OCI-LY7 (cell line): ENCODE measurements around the gene TMEFF1.

Source experiments
- EZH2phosphoT487 ChIP-seq: fragments of 200-600 bp; sonication (generic); IDR thresholded peaks from 2 replicates; pipeline ENCODE4 v1.6.1; 2018; ENCODE audit warnings: low read depth, borderline replicate concordance, mild to moderate bottlenecking, mixed run types, antibody characterized with exemption, low read length, moderate library complexity, mixed read lengths
- TF ChIP-seq, protein P1 (sequence below): fragments of 200-600 bp; sonication (generic); conservative IDR thresholded peaks from 2 replicates; pipeline ENCODE4 v1.5.1; 2014; ENCODE audit warnings: mild to moderate bottlenecking, antibody characterized with exemption, low read length, moderate library complexity, mixed read lengths

DNA sequence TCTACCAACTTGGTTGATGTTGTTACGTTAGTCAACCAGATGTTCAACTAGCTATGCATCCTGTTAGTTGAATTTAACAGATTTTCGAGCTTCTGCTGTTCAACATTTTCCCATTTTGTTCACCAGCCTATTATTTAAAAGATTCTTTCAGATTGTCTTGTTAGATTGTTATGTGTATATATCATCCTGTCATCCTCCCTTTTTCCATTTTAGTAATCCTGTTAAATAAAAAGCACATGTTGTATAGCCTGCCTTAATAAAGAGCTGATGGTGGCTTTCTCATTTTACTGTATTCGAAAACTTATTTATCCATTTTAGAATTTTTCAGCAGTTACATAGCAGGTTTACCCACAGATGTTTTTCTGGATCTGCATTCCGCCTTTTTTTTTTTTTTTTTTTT, 4.3 kb downstream of the TMEFF1 start:
- TF ChIP-seq, protein P1, sequence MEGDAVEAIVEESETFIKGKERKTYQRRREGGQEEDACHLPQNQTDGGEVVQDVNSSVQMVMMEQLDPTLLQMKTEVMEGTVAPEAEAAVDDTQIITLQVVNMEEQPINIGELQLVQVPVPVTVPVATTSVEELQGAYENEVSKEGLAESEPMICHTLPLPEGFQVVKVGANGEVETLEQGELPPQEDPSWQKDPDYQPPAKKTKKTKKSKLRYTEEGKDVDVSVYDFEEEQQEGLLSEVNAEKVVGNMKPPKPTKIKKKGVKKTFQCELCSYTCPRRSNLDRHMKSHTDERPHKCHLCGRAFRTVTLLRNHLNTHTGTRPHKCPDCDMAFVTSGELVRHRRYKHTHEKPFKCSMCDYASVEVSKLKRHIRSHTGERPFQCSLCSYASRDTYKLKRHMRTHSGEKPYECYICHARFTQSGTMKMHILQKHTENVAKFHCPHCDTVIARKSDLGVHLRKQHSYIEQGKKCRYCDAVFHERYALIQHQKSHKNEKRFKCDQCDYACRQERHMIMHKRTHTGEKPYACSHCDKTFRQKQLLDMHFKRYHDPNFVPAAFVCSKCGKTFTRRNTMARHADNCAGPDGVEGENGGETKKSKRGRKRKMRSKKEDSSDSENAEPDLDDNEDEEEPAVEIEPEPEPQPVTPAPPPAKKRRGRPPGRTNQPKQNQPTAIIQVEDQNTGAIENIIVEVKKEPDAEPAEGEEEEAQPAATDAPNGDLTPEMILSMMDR = no peak
- TF ChIP-seq EZH2phosphoT487 = no peak
